MV-4-11 (cell line): Measurements from ENCODE around the gene TUB.

Experiments used
- DNase-seq: peaks from one replicate; lab custom pipeline; 2025; lab: John Stamatoyannopoulos, UW

The TUB gene

GRCh38 chr11:8069771-8070170 is 11.2 kb upstream of the TUB start:
- no peak for DNase-seq

GRCh38 chr11:8070417-8071115 is 10.4 kb upstream of the TUB start:
- peak; percentile 29 for DNase-seq

- no peak for DNase-seq
These were observed 9.1 kb upstream of the TUB start for GRCh38 chr11:8071616-8072581.

GRCh38 chr11:8075119-8075726 is 5.8 kb upstream of the TUB start:
- no peak for DNase-seq

- no peak for DNase-seq
These were observed 1.8 kb upstream of the TUB start for GRCh38 chr11:8079111-8079675.

GRCh38 chr11:8080069-8080670 is 841 bp upstream of the TUB start:
- DNase-seq: no peak

- DNase-seq: no peak
These were observed 710 bp downstream of the TUB start for GRCh38 chr11:8081591-8082250.

- DNase-seq: no peak
These were observed 1.5 kb downstream of the TUB start for GRCh38 chr11:8082391-8083087.

- DNase-seq: no peak
These were observed 2.0 kb downstream of the TUB start for GRCh38 chr11:8083088-8083395.

GRCh38 chr11:8083871-8084281 is 2.9 kb downstream of the TUB start:
- DNase-seq: no peak

- DNase-seq: no peak
These were observed 3.3 kb downstream of the TUB start for GRCh38 chr11:8084352-8084751.

- DNase-seq: no peak
These were observed 4.1 kb downstream of the TUB start for GRCh38 chr11:8085011-8085645.

- DNase-seq: no peak
These were observed 5.0 kb downstream of the TUB start for GRCh38 chr11:8086001-8086479.

GRCh38 chr11:8086571-8086970 is 5.6 kb downstream of the TUB start:
- no peak for DNase-seq

- DNase-seq: no peak
These were observed 6.2 kb downstream of the TUB start for GRCh38 chr11:8087185-8087584.

- no peak for DNase-seq
These were observed 6.7 kb downstream of the TUB start for GRCh38 chr11:8087756-8088155.

GRCh38 chr11:8089791-8090510 is 8.9 kb downstream of the TUB start:
- DNase-seq: no peak

GRCh38 chr11:8090756-8091155 is 9.7 kb downstream of the TUB start:
- DNase-seq: no peak

- DNase-seq: no peak
These were observed 10.7 kb downstream of the TUB start for GRCh38 chr11:8091721-8092120.
